Neural cell (in vitro differentiated cells): ENCODE results near the gene LIN37. TPM values are rescaled to one million over a fixed set of nuclear protein-coding genes. Genes with fewer than 3 reads are reported as not detected.
A peak's percentile ranks its signal among the peaks of the same experiment; 100 is the strongest.

Experiments
- H2AFZ ChIP-seq: fragments of 200-600, 300-800 bp; sonication (generic), shearing (Covaris generic); 2 replicates; pipeline ENCODE4 v1.6.0; 2014; ENCODE audit warnings: low read depth, mild to moderate bottlenecking, antibody characterized with exemption, low read length, moderate library complexity
- H3F3A ChIP-seq: fragments of 200-600 bp; shearing (Covaris generic); 2 replicates; pipeline ENCODE4 v1.6.1; 2016; ENCODE audit warnings: mild to moderate bottlenecking, moderate library complexity, mixed read lengths, antibody characterized with exemption, low read length; ENCODE audit not compliant: insufficient read depth, poor library complexity, severe bottlenecking
- H3K27ac ChIP-seq: fragments of 200-600, 300-800 bp; sonication (generic), shearing (Covaris generic); 2 replicates; pipeline ENCODE4 v1.5.1; 2014; ENCODE audit warnings: mild to moderate bottlenecking, low read length, moderate library complexity
- H3K27me3 ChIP-seq: fragments of 300-800, 200-600 bp; sonication (generic), shearing (Covaris generic); 2 replicates; pipeline ENCODE4 v1.6.0; 2014; ENCODE audit warnings: mild to moderate bottlenecking, low read depth, low read length, moderate library complexity; ENCODE audit not compliant: insufficient read depth
- H3K36me3 ChIP-seq: fragments of 300-800, 200-600 bp; sonication (generic), shearing (Covaris generic); 2 replicates; pipeline ENCODE4 v1.5.1; 2014; ENCODE audit warnings: mild to moderate bottlenecking, antibody characterized with exemption, low read length, moderate library complexity; ENCODE audit not compliant: insufficient read depth
- H3K4me2 ChIP-seq: fragments of 300-800, 200-600 bp; sonication (generic), shearing (Covaris generic); 2 replicates; pipeline ENCODE4 v1.6.0; 2014; ENCODE audit warnings: mild to moderate bottlenecking, low read length
- H3K4me3 ChIP-seq: fragments of 300-800, 200-600 bp; sonication (generic), shearing (Covaris generic); 2 replicates; pipeline ENCODE4 v1.5.1; 2014; ENCODE audit warnings: mild to moderate bottlenecking, low read length, moderate library complexity
- H3K79me2 ChIP-seq: fragments of 200-600 bp; shearing (Covaris generic); replicated peaks from 2 replicates; pipeline ENCODE4 v1.6.0; 2014; ENCODE audit warnings: mild to moderate bottlenecking, low read length, moderate library complexity; ENCODE audit not compliant: insufficient read depth
- H3K9ac ChIP-seq: fragments of 300-800, 200-600 bp; sonication (generic), shearing (Covaris generic); 2 replicates; pipeline ENCODE4 v1.6.1; 2016; ENCODE audit warnings: mild to moderate bottlenecking, low read length, mixed read lengths
- H3K9me2 ChIP-seq: fragments of 200-600 bp; shearing (Covaris generic); 2 replicates; pipeline ENCODE4 v1.6.1; 2016; ENCODE audit warnings: mild to moderate bottlenecking, low read length, mixed read lengths; ENCODE audit not compliant: insufficient read depth
- H3K9me3 ChIP-seq: fragments of 200-600, 300-800 bp; sonication (generic), shearing (Covaris generic); 2 replicates; pipeline ENCODE4 v1.6.1; 2016; ENCODE audit warnings: mild to moderate bottlenecking, mixed run types, low read length, moderate library complexity, mixed read lengths
- H4K20me1 ChIP-seq: fragments of 200-600 bp; shearing (Covaris generic); 2 replicates; pipeline ENCODE4 v1.6.1; 2016; ENCODE audit warnings: mild to moderate bottlenecking, mixed run types; ENCODE audit not compliant: insufficient read depth
- CTCF ChIP-seq: fragments of 450-650 bp; IDR thresholded peaks from 2 replicates; pipeline ENCODE4 v1.5.1; 2014; ENCODE audit warnings: antibody characterized with exemption, mild to moderate bottlenecking, moderate library complexity; ENCODE audit not compliant: poor library complexity, severe bottlenecking
- EP300 ChIP-seq: fragments of 450-650 bp; conservative IDR thresholded peaks from 2 replicates; pipeline ENCODE4 v1.6.1; 2014; ENCODE audit warnings: antibody characterized with exemption, mild to moderate bottlenecking, moderate library complexity; ENCODE audit not compliant: poor library complexity, severe bottlenecking
- EZH2 ChIP-seq: fragments of 200-600, 300-800 bp; shearing (Covaris generic), sonication (generic); IDR thresholded peaks from 2 replicates; pipeline ENCODE4 v1.6.1; 2014; ENCODE audit warnings: antibody characterized with exemption, low read length, borderline replicate concordance, mild to moderate bottlenecking; ENCODE audit not compliant: insufficient read depth, poor library complexity, severe bottlenecking
- MXI1 ChIP-seq: fragments of 450-650 bp; conservative IDR thresholded peaks from 2 replicates; pipeline ENCODE4 v1.6.1; 2014; ENCODE audit warnings: antibody characterized with exemption, mild to moderate bottlenecking; ENCODE audit not compliant: poor library complexity, severe bottlenecking
- POLR2AphosphoS5 ChIP-seq: IDR thresholded peaks from 2 replicates; pipeline ENCODE4 v1.6.1; 2012
- RAD21 ChIP-seq: fragments of 450-650 bp; conservative IDR thresholded peaks from 2 replicates; pipeline ENCODE4 v1.6.1; 2014; ENCODE audit warnings: antibody characterized with exemption, mild to moderate bottlenecking, moderate library complexity
- REST ChIP-seq: IDR thresholded peaks from 2 replicates; pipeline ENCODE4 v1.6.1; 2012; ENCODE audit warnings: borderline replicate concordance
- SMC3 ChIP-seq: fragments of 450-650 bp; conservative IDR thresholded peaks from 2 replicates; pipeline ENCODE4 v1.6.1; 2014; ENCODE audit warnings: antibody characterized with exemption, mild to moderate bottlenecking, moderate library complexity; ENCODE audit not compliant: poor library complexity
- TAF1 ChIP-seq: IDR thresholded peaks from 2 replicates; pipeline ENCODE4 v1.6.1; 2012; ENCODE audit warnings: low read depth
- polyA plus RNA-seq: library from polyadenylated mRNA; depleted of rRNA; stranded (reverse); fragments of >200 nt; gene quantifications from 2 replicates; pipeline ENCODE4 v1.2.3, GENCODE V29; 2014

Gene LIN37
- polyA plus RNA-seq, 1 donor from 2014 or later, result 25.7 TPM

GRCh38 chr19:35777961-35778360 is 29.6 kb downstream of the LIN37 start:
- H3K9me3 ChIP-seq, result no peaks in the 10 kb centered on the region
- no peak overlapping the region for H3K27ac ChIP-seq
- no peaks in the 10 kb centered on the region for H3K9me2 ChIP-seq
- peak overlapping the region; percentile 86 for H3K4me3 ChIP-seq
- no peaks in the 10 kb centered on the region for H4K20me1 ChIP-seq
- TF ChIP-seq REST (no peak), SMC3 (no peak), CTCF (no peak), RAD21 (no peak), EZH2 (no peak), POLR2AphosphoS5 (no peak), TAF1 (no peak), EP300 (no peak), MXI1 (no peak)
- H2AFZ ChIP-seq, result no peak overlapping the region
- no peaks in the 10 kb centered on the region for H3K36me3 ChIP-seq
- no peaks in the 10 kb centered on the region for H3F3A ChIP-seq
- H3K4me2 ChIP-seq, result peak overlapping the region; percentile 99
- H3K9ac ChIP-seq, result peak overlapping the region; percentile 93
- no peaks in the 10 kb centered on the region for H3K27me3 ChIP-seq
- H3K79me2 ChIP-seq, result peaks cover 25% of the 10 kb centered on the region

- no peak overlapping the region for H2AFZ ChIP-seq
- H3K9me3 ChIP-seq, result no peaks in the 10 kb centered on the region
- H3K27me3 ChIP-seq, result no peaks in the 10 kb centered on the region
- peak overlapping the region; percentile 86 for H3K4me3 ChIP-seq
- H3K9ac ChIP-seq, result no peak overlapping the region
- H3K36me3 ChIP-seq, result no peaks in the 10 kb centered on the region
- H3K9me2 ChIP-seq, result no peaks in the 10 kb centered on the region
- H3K79me2 ChIP-seq, result peaks cover 25% of the 10 kb centered on the region
- H4K20me1 ChIP-seq, result no peaks in the 10 kb centered on the region
- H3K4me2 ChIP-seq, result no peak overlapping the region
- TF ChIP-seq REST, result no peak
- H3F3A ChIP-seq, result no peaks in the 10 kb centered on the region
- no peak overlapping the region for H3K27ac ChIP-seq
Measured at GRCh38 chr19:35779033-35779432, 30.7 kb downstream of the LIN37 start.
